GM19239 (cell line): Measurements from ENCODE around the gene GLUD2.

Experiments
- DNase-seq: peaks from one replicate; pipeline ENCODE4 v3.0.0; 2011; ENCODE audit warnings: low spot score; ENCODE audit not compliant: insufficient read length
- FAIRE-seq: peaks from 2 replicates; lab custom pipeline; 2011; peaks lifted over from hg19 to GRCh38; lab: Jason Lieb, UNC

Gene GLUD2

GRCh38 chrX:121093011-121093410, 45.6 kb downstream of the GLUD2 start:
- DNase-seq: no peak
- no peak for FAIRE-seq
